ENCODE data around the gene RAPGEF6.

GRCh38 chr5:131515348-131515747, 119.7 kb downstream of the RAPGEF6 start:
- no peak for TF ChIP-seq CTCF (IDR thresholded peaks at IDR 0.05; ENCODE audit: borderline replicate concordance, extremely low read depth, low read length, poor library complexity, severe bottlenecking)
- no peak for TF ChIP-seq EZH2 (IDR thresholded peaks at IDR 0.05; ENCODE audit: borderline replicate concordance, low read depth, low read length, severe bottlenecking)

Data from DND-41 (cell line).